Lower leg skin (tissue), 4 donors: ENCODE results near the gene TNFSF8. TPM values are rescaled to one million over a fixed set of nuclear protein-coding genes. Genes with fewer than 3 reads are reported as not detected.

Source experiments
- DNase-seq, 2 donors: peaks; one replicate each; pipeline ENCODE4 v3.0.0-alpha.2; 2019; ENCODE audit warnings: low spot score in 2 of 2
- H3K4me3 ChIP-seq: fragments of 200-600 bp; sonication (generic); 2 replicates; pipeline ENCODE4 v1.5.1; 2017; ENCODE audit warnings: mild to moderate bottlenecking, low read depth; ENCODE audit not compliant: poor library complexity, severe bottlenecking
- CTCF ChIP-seq, 3 donors: fragments of 450-650 bp; IDR thresholded peaks; one replicate each; pipeline ENCODE4 v1.5.1; 2016; ENCODE audit warnings: antibody characterized with exemption in 3 of 3, mild to moderate bottlenecking in 3 of 3, moderate library complexity in 2 of 3
- POLR2A ChIP-seq, 2 donors: fragments of 450-650 bp; IDR thresholded peaks; one replicate each; pipeline ENCODE4 v1.6.1; 2016 to 2017; ENCODE audit warnings: antibody characterized with exemption in 2 of 2, mild to moderate bottlenecking in 1 of 2, moderate library complexity in 1 of 2
- WGBS, 2 donors: methylation state at CpG; one replicate each; pipeline ENCODE4 v1.1.5; 2018; 5-methylcytosine and 5-hydroxymethylcytosine counted together
- intact Hi-C: fragments of 100-400 bp; cut with DNase I; formaldehyde crosslinking; loops from one replicate; pipeline ENCODE4 v1.15.0; 2023; ENCODE audit warnings: low total_unique reads
- total RNA-seq, 4 donors: library from RNA; depleted of rRNA; stranded (reverse); fragments of >200 nt; gene quantifications; one replicate each; pipeline ENCODE4 v1.1.0, GENCODE V29; 2016

Gene TNFSF8
- total RNA-seq, 4 donors from 2014 or later: 0.27 to 2.5 (median 0.93) TPM

GRCh38 chr9:114884787-114885452 lies 45.5 kb downstream of the TNFSF8 start:
- WGBS, 2 donors: 53 to 61% methylated on average over 8 of the region's 8 CpGs
- intact Hi-C loops: no loop called here
- TF ChIP-seq CTCF (IDR thresholded peaks at IDR 0.05): no peak
- TF ChIP-seq POLR2A (IDR thresholded peaks at IDR 0.05): no peak
- no peak overlapping the region for H3K4me3 ChIP-seq
- DNase-seq: peak in 1 of 2 donors; percentile 42

DNA sequence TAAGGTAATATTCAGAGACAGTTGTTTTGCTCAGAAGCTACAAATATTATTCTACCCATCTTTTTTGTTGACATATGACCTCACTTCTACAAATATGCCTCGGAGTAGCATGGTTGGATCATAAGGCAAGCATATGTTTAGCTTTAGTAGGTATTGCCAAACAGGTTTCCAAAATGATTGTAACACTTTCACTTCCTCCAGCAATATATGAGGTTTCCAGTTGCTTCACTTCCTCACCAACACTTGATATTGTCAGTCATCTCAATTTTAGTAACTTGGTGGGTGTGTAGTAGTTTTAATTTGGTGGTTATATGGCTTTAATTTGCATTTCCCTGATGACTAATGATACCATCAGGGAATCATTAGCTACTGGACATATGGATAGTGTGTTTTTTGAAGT lies 46.7 kb downstream of the TNFSF8 start:
- intact Hi-C loops: no loop called here
- H3K4me3 ChIP-seq: no peak overlapping the region
- TF ChIP-seq POLR2A (IDR thresholded peaks at IDR 0.05) (no peak), CTCF (IDR thresholded peaks at IDR 0.05) (no peak)
- WGBS, 2 donors: 28 to 49% methylated on average over 1 of the region's 1 CpG
- DNase-seq: no peak

- 63 to 71% methylated on average over 1 of the region's 1 CpG for WGBS, 2 donors
- no peak for DNase-seq
- no peak overlapping the region for H3K4me3 ChIP-seq
- TF ChIP-seq POLR2A (IDR thresholded peaks at IDR 0.05) (no peak), CTCF (IDR thresholded peaks at IDR 0.05) (no peak)
- intact Hi-C loops: no loop called here
Observed at GRCh38 chr9:114880291-114880745, 50.1 kb downstream of the TNFSF8 start.

- intact Hi-C loops: no loop called here
- WGBS, 2 donors: 86 to 88% methylated on average over 4 of the region's 4 CpGs
- H3K4me3 ChIP-seq: no peak overlapping the region
- TF ChIP-seq POLR2A (IDR thresholded peaks at IDR 0.05) (no peak), CTCF (IDR thresholded peaks at IDR 0.05) (no peak)
- no peak for DNase-seq
Observed at GRCh38 chr9:114878879-114879564, 51.4 kb downstream of the TNFSF8 start.

DNA sequence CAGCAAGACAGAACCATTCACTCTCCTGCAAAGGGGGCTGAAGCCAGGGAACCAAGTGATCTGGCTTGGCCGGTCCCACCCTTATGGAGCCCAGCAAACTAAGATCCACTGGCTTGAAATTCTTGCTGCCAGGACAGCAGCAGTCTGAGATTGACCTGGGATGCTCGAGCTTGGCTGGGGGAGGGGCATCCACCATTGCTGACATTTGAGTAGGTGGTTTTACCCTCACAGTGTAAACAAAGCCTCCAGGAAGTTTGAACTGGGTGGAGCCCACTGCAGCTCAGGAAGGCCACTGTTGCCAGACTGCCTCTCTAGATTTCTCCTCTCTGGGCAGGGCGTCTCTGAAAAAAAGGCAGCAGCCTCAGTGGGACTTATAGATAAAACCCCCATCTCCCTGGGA lies 60.5 kb downstream of the TNFSF8 start:
- H3K4me3 ChIP-seq: no peak overlapping the region
- DNase-seq: no peak
- intact Hi-C loops: no loop called here
- 84 to 90% methylated on average over 3 of the region's 3 CpGs for WGBS, 2 donors
- no peak for TF ChIP-seq CTCF (IDR thresholded peaks at IDR 0.05)
- no peak for TF ChIP-seq POLR2A (IDR thresholded peaks at IDR 0.05)
